SK-N-SH (cell line): ENCODE data around the gene RAB3B. TPM values are rescaled to one million over a fixed set of nuclear protein-coding genes. Genes with fewer than 3 reads are reported as not detected.

Experiments
- CTCF ChIA-PET: fragments of 300-600, 350-600 bp; formaldehyde crosslinking; extraction: SDS; loops from one replicate; lab custom pipeline; 2021; lab: Yijun Ruan, JAX
- POLR2A ChIA-PET: fragments of 350-600 bp; sonication (Branson Sonifier 250); formaldehyde crosslinking; extraction: SDS; loops from one replicate; lab custom pipeline; 2020; ENCODE audit warnings: antibody characterized with exemption, inconsistent platforms; lab: Yijun Ruan, JAX
- DNase-seq: peaks from one replicate; pipeline ENCODE4 v3.0.0; 2012
- H2AFZ ChIP-seq: fragments of 200-600 bp; sonication (generic); 2 replicates; pipeline ENCODE4 v1.8.1; 2016; ENCODE audit warnings: antibody characterized with exemption, mild to moderate bottlenecking, low read depth
- H3F3A ChIP-seq: fragments of 200-600 bp; sonication (generic); replicated peaks from 2 replicates; pipeline ENCODE3; 2016; ENCODE audit warnings: antibody characterized with exemption, mild to moderate bottlenecking; ENCODE audit not compliant: insufficient read depth
- H3K27ac ChIP-seq, 2 experiments: fragments of 200-500 bp in 1 of 2; fragments of 200-600 bp in 1 of 2; sonication (Bioruptor generic) in 1 of 2; sonication (generic), shearing (Covaris generic) in 1 of 2; 2 replicates each; pipeline versions ENCODE4 v1.5.1 to v1.6.1; 2014 to 2016; ENCODE audit warnings: low read depth in 2 of 2, inconsistent platforms in 1 of 2, low read length in 1 of 2, mild to moderate bottlenecking in 1 of 2, mixed read lengths in 1 of 2
- H3K27me3 ChIP-seq: fragments of 200-600 bp; sonication (generic), shearing (Covaris generic); 2 replicates; pipeline ENCODE4 v1.6.1; 2016; ENCODE audit warnings: mixed run types; ENCODE audit not compliant: insufficient read depth
- H3K36me3 ChIP-seq, 2 experiments: fragments of 200-500 bp in 1 of 2; fragments of 200-600 bp in 1 of 2; sonication (Bioruptor generic) in 1 of 2; sonication (generic) in 1 of 2; replicated peaks in 1 of 2; 2 replicates each; pipeline versions ENCODE3 to v1.5.1; 2014 to 2016; ENCODE audit warnings: low read length in 1 of 2, mild to moderate bottlenecking in 1 of 2; ENCODE audit not compliant: insufficient read depth in 2 of 2, control insufficient read depth in 1 of 2
- H3K4me1 ChIP-seq, 2 experiments: fragments of 200-500 bp in 1 of 2; fragments of 200-600 bp in 1 of 2; sonication (Bioruptor generic) in 1 of 2; sonication (generic), shearing (Covaris generic) in 1 of 2; 2 replicates each; pipeline versions ENCODE4 v1.5.1 to v1.6.1; 2014 to 2016; ENCODE audit warnings: low read depth in 1 of 2, low read length in 1 of 2, mixed run types in 1 of 2; ENCODE audit not compliant: insufficient read depth in 2 of 2, control insufficient read depth in 1 of 2
- H3K4me2 ChIP-seq: fragments of 200-600 bp; sonication (generic), shearing (Covaris generic); 2 replicates; pipeline ENCODE4 v1.6.1; 2017; ENCODE audit warnings: mixed run types
- H3K4me3 ChIP-seq, 2 experiments: fragments of 200-500 bp in 1 of 2; fragments of 200-600 bp in 1 of 2; sonication (Bioruptor generic) in 1 of 2; sonication (generic), shearing (Covaris generic) in 1 of 2; 2 replicates each; pipeline versions ENCODE4 v1.5.1 to v1.8.1; 2014 to 2016; ENCODE audit warnings: low read depth in 2 of 2, inconsistent platforms in 1 of 2, low read length in 1 of 2, mild to moderate bottlenecking in 1 of 2, mixed read lengths in 1 of 2, moderate library complexity in 1 of 2
- H3K79me2 ChIP-seq: fragments of 200-600 bp; sonication (generic); 2 replicates; pipeline ENCODE4 v1.8.1; 2017; ENCODE audit warnings: mild to moderate bottlenecking; ENCODE audit not compliant: insufficient read depth
- H3K9ac ChIP-seq: fragments of 200-600 bp; sonication (generic); 2 replicates; pipeline ENCODE4 v1.6.1; 2017; ENCODE audit warnings: mixed run types
- H3K9me2 ChIP-seq: fragments of 200-600 bp; sonication (generic); 2 replicates; pipeline ENCODE4 v1.6.1; 2017; ENCODE audit warnings: mixed run types
- H3K9me3 ChIP-seq: fragments of 200-600 bp; sonication (generic); 2 replicates; pipeline ENCODE4 v1.6.1; 2017; ENCODE audit warnings: mixed run types, mild to moderate bottlenecking, moderate library complexity
- H4K20me1 ChIP-seq: fragments of 200-600 bp; sonication (generic); 2 replicates; pipeline ENCODE4 v1.6.1; 2017; ENCODE audit warnings: mild to moderate bottlenecking, mixed run types; ENCODE audit not compliant: insufficient read depth
- EP300 ChIP-seq, 2 experiments: IDR thresholded peaks; 2 replicates each; pipeline versions ENCODE4 v1.4.0 to v1.6.1; 2012; ENCODE audit warnings: borderline replicate concordance in 1 of 2, low read depth in 1 of 2, low read length in 1 of 2
- EZH2phosphoT487 ChIP-seq: fragments of 200-600 bp; sonication (generic); IDR thresholded peaks from 2 replicates; pipeline ENCODE4 v1.6.1; 2017; ENCODE audit warnings: low read depth, mixed run types, mild to moderate bottlenecking, antibody characterized with exemption, moderate library complexity, borderline replicate concordance
- FOSL2 ChIP-seq: IDR thresholded peaks from 2 replicates; pipeline ENCODE4 v1.4.0; 2012; ENCODE audit warnings: low read depth, mild to moderate bottlenecking, moderate library complexity, borderline replicate concordance
- FOXJ3 ChIP-seq: sonication (generic); formaldehyde crosslinking; IDR thresholded peaks from 2 replicates; pipeline ENCODE4 v1.5.1; 2020; ENCODE audit warnings: mild to moderate bottlenecking, missing genetic modification reagents
- GABPA ChIP-seq: IDR thresholded peaks from 2 replicates; pipeline ENCODE4 v1.4.0; 2012; ENCODE audit warnings: low read depth, mild to moderate bottlenecking
- GATA2 ChIP-seq: sonication (generic); formaldehyde crosslinking; IDR thresholded peaks from 2 replicates; pipeline ENCODE4 v1.5.0; 2020; ENCODE audit warnings: mild to moderate bottlenecking, missing genetic modification reagents
- MEF2A ChIP-seq: IDR thresholded peaks from 2 replicates; pipeline ENCODE4 v1.4.0; 2012; ENCODE audit warnings: low read depth, borderline replicate concordance
- NFIC ChIP-seq: IDR thresholded peaks from 2 replicates; pipeline ENCODE4 v1.4.0; 2012; ENCODE audit warnings: borderline replicate concordance
- RXRA ChIP-seq: IDR thresholded peaks from 2 replicates; pipeline ENCODE4 v1.4.0; 2012; ENCODE audit warnings: low read depth, mild to moderate bottlenecking, borderline replicate concordance
- SIN3A ChIP-seq: IDR thresholded peaks from 2 replicates; pipeline ENCODE4 v1.6.1; 2012; ENCODE audit warnings: low read depth, mild to moderate bottlenecking, low read length, moderate library complexity, borderline replicate concordance
- SMC3 ChIP-seq: IDR thresholded peaks from 2 replicates; pipeline ENCODE4 v1.6.1; 2012; ENCODE audit warnings: low read depth, low read length, improper control_type of control experiment
- TAF1 ChIP-seq: IDR thresholded peaks from 2 replicates; pipeline ENCODE4 v1.6.1; 2012; ENCODE audit warnings: low read depth, mild to moderate bottlenecking, low read length, moderate library complexity, borderline replicate concordance
- TCF12 ChIP-seq: IDR thresholded peaks from 2 replicates; pipeline ENCODE4 v1.4.0; 2012
- YY1 ChIP-seq: IDR thresholded peaks from 2 replicates; pipeline ENCODE4 v1.4.0; 2012; ENCODE audit warnings: low read depth, mild to moderate bottlenecking
- WGBS: methylation state at CpG from one replicate; pipeline ENCODE4 v1.1.6; 2017; ENCODE audit warnings: low lambda C conversion rate; 5-methylcytosine and 5-hydroxymethylcytosine counted together
- polyA plus RNA-seq, 3 experiments: library from polyadenylated mRNA; depleted of rRNA; stranded (reverse); fragments of >200 nt; gene quantifications; 2 replicates each; pipeline ENCODE4 v1.2.3, GENCODE V29; 2012
- TF ChIP-seq, protein P1 (sequence below): fragments of 200-600 bp; sonication (generic); IDR thresholded peaks from 2 replicates; pipeline ENCODE4 v1.6.1; 2017; ENCODE audit warnings: antibody characterized with exemption, mild to moderate bottlenecking, moderate library complexity
- TF ChIP-seq, protein P2 (sequence below): IDR thresholded peaks from 2 replicates; pipeline ENCODE4; 2012
- TF ChIP-seq, protein P3 (sequence below): IDR thresholded peaks from 2 replicates; pipeline ENCODE4 v1.4.0; 2012; ENCODE audit warnings: low read depth, borderline replicate concordance
- TF ChIP-seq, protein P4 (sequence below): IDR thresholded peaks from 2 replicates; pipeline ENCODE4 v1.4.0; 2012; ENCODE audit warnings: low read depth

RAB3B gene
- polyA plus RNA-seq, 1 of the 3 experiments (the other 2 are of a cell fraction) = 10.2 TPM

DNA sequence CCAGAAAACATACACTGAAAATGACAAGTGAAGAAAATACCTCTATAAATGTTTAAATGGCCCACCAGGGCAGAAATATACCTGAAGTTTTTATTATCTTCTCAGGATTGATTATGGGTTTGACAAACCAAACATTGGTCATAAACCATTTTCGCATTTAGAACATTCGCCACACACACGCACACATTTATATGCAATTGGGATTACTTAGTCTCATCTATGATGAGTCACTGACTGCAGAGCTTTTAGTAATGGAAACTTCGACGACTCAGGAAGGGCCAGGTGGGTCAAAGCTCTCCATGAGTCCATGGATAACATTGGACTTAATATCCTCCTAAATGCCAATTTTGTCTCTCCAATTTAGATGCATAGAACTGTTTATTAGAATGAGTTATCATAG is 128.8 kb downstream of the RAB3B start:
- Histone ChIP-seq H4K20me1 (peaks cover 12% of the 10 kb centered on the region; the same call in 1 of the 2 replicates), H3K9me3 (no peaks in the 10 kb centered on the region), H3K79me2 (peaks cover 100% of the 10 kb centered on the region), H3K9me2 (no peaks in the 10 kb centered on the region), H3K4me2 (no peak overlapping the region), H2AFZ (no peak overlapping the region), H3F3A (no peaks in the 10 kb centered on the region), H3K4me3 (no peak overlapping the region), H3K27ac (no peak overlapping the region), H3K4me1 (peaks cover 0 to 3% of the 10 kb centered on the region in 2 experiments; a peak in 2 of 4 replicates), H3K27me3 (no peaks in the 10 kb centered on the region), H3K9ac (no peak overlapping the region), H3K36me3 (peaks cover 6 to 11% of the 10 kb centered on the region in 2 experiments)
- DNase-seq = no peak
- TF ChIP-seq, protein P1, sequence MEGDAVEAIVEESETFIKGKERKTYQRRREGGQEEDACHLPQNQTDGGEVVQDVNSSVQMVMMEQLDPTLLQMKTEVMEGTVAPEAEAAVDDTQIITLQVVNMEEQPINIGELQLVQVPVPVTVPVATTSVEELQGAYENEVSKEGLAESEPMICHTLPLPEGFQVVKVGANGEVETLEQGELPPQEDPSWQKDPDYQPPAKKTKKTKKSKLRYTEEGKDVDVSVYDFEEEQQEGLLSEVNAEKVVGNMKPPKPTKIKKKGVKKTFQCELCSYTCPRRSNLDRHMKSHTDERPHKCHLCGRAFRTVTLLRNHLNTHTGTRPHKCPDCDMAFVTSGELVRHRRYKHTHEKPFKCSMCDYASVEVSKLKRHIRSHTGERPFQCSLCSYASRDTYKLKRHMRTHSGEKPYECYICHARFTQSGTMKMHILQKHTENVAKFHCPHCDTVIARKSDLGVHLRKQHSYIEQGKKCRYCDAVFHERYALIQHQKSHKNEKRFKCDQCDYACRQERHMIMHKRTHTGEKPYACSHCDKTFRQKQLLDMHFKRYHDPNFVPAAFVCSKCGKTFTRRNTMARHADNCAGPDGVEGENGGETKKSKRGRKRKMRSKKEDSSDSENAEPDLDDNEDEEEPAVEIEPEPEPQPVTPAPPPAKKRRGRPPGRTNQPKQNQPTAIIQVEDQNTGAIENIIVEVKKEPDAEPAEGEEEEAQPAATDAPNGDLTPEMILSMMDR = no peak
- TF ChIP-seq FOSL2 (no peak), EP300 (IDR thresholded peaks at IDR 0.05; ENCODE audit: borderline replicate concordance in 1 of 2, low read depth in 1 of 2, low read length in 1 of 2) (no peak), TCF12 (no peak), EZH2phosphoT487 (no peak), YY1 (no peak), NFIC (no peak), SMC3 (no peak), FOXJ3 (CRISPR knock-in tag) (no peak), RXRA (no peak)
- TF ChIP-seq, protein P2, sequence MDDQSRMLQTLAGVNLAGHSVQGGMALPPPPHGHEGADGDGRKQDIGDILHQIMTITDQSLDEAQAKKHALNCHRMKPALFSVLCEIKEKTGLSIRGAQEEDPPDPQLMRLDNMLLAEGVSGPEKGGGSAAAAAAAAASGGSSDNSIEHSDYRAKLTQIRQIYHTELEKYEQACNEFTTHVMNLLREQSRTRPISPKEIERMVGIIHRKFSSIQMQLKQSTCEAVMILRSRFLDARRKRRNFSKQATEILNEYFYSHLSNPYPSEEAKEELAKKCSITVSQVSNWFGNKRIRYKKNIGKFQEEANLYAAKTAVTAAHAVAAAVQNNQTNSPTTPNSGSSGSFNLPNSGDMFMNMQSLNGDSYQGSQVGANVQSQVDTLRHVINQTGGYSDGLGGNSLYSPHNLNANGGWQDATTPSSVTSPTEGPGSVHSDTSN = no peak
- TF ChIP-seq, protein P3, sequence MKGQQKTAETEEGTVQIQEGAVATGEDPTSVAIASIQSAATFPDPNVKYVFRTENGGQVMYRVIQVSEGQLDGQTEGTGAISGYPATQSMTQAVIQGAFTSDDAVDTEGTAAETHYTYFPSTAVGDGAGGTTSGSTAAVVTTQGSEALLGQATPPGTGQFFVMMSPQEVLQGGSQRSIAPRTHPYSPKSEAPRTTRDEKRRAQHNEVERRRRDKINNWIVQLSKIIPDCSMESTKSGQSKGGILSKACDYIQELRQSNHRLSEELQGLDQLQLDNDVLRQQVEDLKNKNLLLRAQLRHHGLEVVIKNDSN = no peak
- TF ChIP-seq, protein P4, sequence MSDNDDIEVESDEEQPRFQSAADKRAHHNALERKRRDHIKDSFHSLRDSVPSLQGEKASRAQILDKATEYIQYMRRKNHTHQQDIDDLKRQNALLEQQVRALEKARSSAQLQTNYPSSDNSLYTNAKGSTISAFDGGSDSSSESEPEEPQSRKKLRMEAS = no peak
- WGBS = 93% methylated on average over 5 of the region's 5 CpGs
- POLR2A ChIA-PET = no interaction called here
- CTCF ChIA-PET = no interaction called here

DNA sequence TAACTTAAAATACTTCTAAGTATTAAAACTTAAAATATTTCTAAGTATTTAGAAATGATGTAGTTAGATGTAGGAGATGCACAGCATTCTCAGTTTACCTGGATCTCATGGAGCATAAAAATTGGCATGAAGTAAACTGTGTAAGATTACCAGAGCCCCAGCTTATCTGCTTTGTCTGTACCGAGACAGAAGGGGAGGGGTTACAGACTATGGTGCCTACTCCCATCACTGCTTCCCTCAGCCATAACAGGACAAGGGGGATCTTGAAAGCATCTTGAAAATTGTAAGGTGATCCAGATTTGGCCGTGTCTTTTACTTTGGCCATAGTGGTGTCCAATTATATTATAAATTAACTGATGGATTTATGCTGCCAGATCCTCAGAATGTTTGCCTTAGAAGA is 130.8 kb downstream of the RAB3B start:
- H3K36me3 ChIP-seq = peaks cover 8 to 16% of the 10 kb centered on the region in 2 experiments
- H3F3A ChIP-seq = peaks cover 3% of the 10 kb centered on the region
- peaks cover 100% of the 10 kb centered on the region for H3K79me2 ChIP-seq
- no peak overlapping the region for H3K9ac ChIP-seq
- no peak overlapping the region for H3K27ac ChIP-seq
- ChIA-PET CTCF (interaction anchor here (1.3 to 1.4 kb wide), 2 partner anchors 12 to 104 kb away, joined by 3 read pairs; no protein-coding TSS in a partner anchor), POLR2A (no interaction called here)
- peaks cover 20% of the 10 kb centered on the region for H4K20me1 ChIP-seq
- no peak overlapping the region for H3K4me2 ChIP-seq
- H2AFZ ChIP-seq = no peak overlapping the region
- no peak for DNase-seq
- peaks cover 0 to 3% of the 10 kb centered on the region in 2 experiments; a peak in 2 of 4 replicates for H3K4me1 ChIP-seq
- H3K4me3 ChIP-seq = no peak overlapping the region
- WGBS = 90% methylated on average over 2 of the region's 2 CpGs
- no peaks in the 10 kb centered on the region for H3K9me2 ChIP-seq
- no peaks in the 10 kb centered on the region for H3K9me3 ChIP-seq
- TF ChIP-seq EZH2phosphoT487 (no peak), TAF1 (no peak), MEF2A (no peak), SMC3 (no peak), GATA2 (CRISPR knock-in tag) (no peak), GABPA (no peak), FOSL2 (no peak), SIN3A (no peak)
- H3K27me3 ChIP-seq = no peaks in the 10 kb centered on the region
